Natural killer cell (primary cell): Measurements from ENCODE around the gene PTMS. TPM values are rescaled to one million over a fixed set of nuclear protein-coding genes. Genes with fewer than 3 reads are reported as not detected.

ENCODE experiments used
- ATAC-seq, 3 donors: fragments of 150-1000 bp in 2 of 3; fragments of 200-7000 bp in 1 of 3; cut with Tn5 transposase; 1 replicate in 1 of 3; 2 replicates in 2 of 3; pipeline ENCODE4 v1.10.0; 2021; ENCODE audit warnings: mild to moderate bottlenecking in 2 of 3, moderate library complexity in 2 of 3
- DNase-seq, 2 donors: peaks; one replicate each; pipeline versions ENCODE4 v3.0.0 to v3.0.0-alpha.2; 2013 to 2021; ENCODE audit warnings: mixed read lengths in 1 of 2
- H3K27ac ChIP-seq: one replicate; pipeline ENCODE4 v1.5.1; 2013; ENCODE audit warnings: mild to moderate bottlenecking, low read length
- H3K27me3 ChIP-seq: one replicate; pipeline ENCODE4 v1.6.1; 2013; ENCODE audit warnings: low read length; ENCODE audit not compliant: control insufficient read depth, insufficient read depth
- H3K36me3 ChIP-seq: one replicate; pipeline ENCODE4 v1.6.1; 2013; ENCODE audit warnings: low read length; ENCODE audit not compliant: control insufficient read depth, insufficient read depth
- H3K4me1 ChIP-seq: one replicate; pipeline ENCODE4 v1.6.1; 2013; ENCODE audit warnings: low read length; ENCODE audit not compliant: control insufficient read depth, insufficient read depth
- H3K4me3 ChIP-seq: one replicate; pipeline ENCODE4 v1.5.1; 2013; ENCODE audit warnings: low read length
- H3K9me3 ChIP-seq: one replicate; pipeline ENCODE4 v1.6.1; 2013; ENCODE audit warnings: low read length; ENCODE audit not compliant: control insufficient read depth, insufficient read depth
- H3K27ac Mint-ChIP-seq, 2 donors: one replicate each; pipeline ENCODE4 v1.8.0; 2022; ENCODE audit warnings: mild to moderate bottlenecking in 2 of 2, mixed read lengths in 2 of 2, moderate library complexity in 1 of 2
- H3K27me3 Mint-ChIP-seq, 2 donors: one replicate each; pipeline ENCODE4 v1.8.0; 2022; ENCODE audit warnings: low read depth in 2 of 2, mixed read lengths in 2 of 2
- H3K36me3 Mint-ChIP-seq: one replicate; pipeline ENCODE4 v1.8.0; 2022; ENCODE audit warnings: mixed read lengths
- H3K4me1 Mint-ChIP-seq, 2 donors: one replicate each; pipeline ENCODE4 v1.8.0; 2022; ENCODE audit warnings: mixed read lengths in 2 of 2
- H3K4me3 Mint-ChIP-seq: one replicate; pipeline ENCODE4 v1.8.0; 2022; ENCODE audit warnings: mild to moderate bottlenecking, moderate library complexity, mixed read lengths
- H3K9me3 Mint-ChIP-seq, 2 donors: one replicate each; pipeline ENCODE4 v1.8.0; 2022; ENCODE audit warnings: mixed read lengths in 2 of 2
- WGBS: methylation state at CpG from one replicate; pipeline ENCODE4 v1.1.7; 2013; ENCODE audit warnings: missing lambda C conversion rate; ENCODE audit not compliant: insufficient coverage; 5-methylcytosine and 5-hydroxymethylcytosine counted together
- intact Hi-C: fragments of 100-400 bp; cut with micrococcal nuclease; formaldehyde crosslinking; loops from one replicate; pipeline ENCODE4 v1.14.2; 2022
- total RNA-seq, 4 donors: library from RNA; stranded (reverse); fragments of 120-200 nt in 1 of 4; gene quantifications; one replicate each; pipeline versions ENCODE4 v1.2.3 to v1.2.4, GENCODE V29; 2013 to 2022
- TF ChIP-seq, protein P1 (sequence below): fragments of 200-600 bp; IDR thresholded peaks from one replicate; pipeline ENCODE4 v1.8.0; 2022; ENCODE audit warnings: antibody characterized with exemption

PTMS gene
- total RNA-seq, 3 donors from 2014 or later (not counting 1 experiment from before 2014, with no cell fraction given), result 2.3 to 33.2 (median 2.8) TPM

DNA sequence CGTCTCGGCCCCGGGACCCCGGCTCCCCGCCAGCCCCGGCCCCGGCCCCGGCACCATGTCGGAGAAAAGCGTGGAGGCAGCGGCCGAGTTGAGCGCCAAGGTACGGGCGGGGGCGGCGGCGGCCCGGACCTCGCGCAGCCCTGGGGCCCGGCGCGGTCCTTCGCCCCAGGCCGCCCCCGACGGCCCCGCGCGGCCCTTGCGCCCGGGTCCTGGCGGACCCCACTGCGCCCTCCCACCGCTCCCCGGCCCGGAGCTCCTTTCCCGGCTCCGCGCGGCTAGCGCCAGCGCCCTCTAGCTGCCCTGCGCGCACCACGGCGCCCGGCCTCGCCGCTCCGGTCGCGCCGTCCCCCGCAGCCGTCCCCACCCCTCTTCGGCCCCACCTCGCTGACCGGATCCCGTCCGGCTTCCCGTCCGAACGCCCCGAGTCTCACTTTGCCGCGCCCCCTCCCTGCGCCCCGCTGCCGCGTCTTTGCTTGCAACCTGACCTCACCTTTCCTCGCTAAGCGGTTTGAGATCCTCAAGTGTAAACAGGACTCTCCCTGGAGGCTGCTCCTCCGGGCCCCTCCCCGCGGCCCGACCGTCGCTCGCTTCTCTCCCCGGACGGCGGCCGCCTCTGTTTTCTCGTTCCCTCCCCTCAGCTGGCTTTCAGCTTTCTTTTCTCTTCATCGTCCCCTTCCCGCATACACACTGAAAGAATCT, 637 bp downstream of the PTMS start:
- intact Hi-C loops, result no loop called here
- peaks cover 48 to 59% of the 10 kb centered on the region in 2 donors for H3K27me3 Mint-ChIP-seq
- H3K4me3 Mint-ChIP-seq, result peak overlapping the region; percentile 93
- H3K27ac Mint-ChIP-seq, result peak overlapping the region in 1 of 2 donors; percentile 67
- Histone ChIP-seq H3K4me3 (peak overlapping the region; percentile 46), H3K9me3 (no peaks in the 10 kb centered on the region), H3K4me1 (peaks cover 36% of the 10 kb centered on the region), H3K36me3 (no peaks in the 10 kb centered on the region), H3K27me3 (peaks cover 10% of the 10 kb centered on the region), H3K27ac (no peak overlapping the region)
- ATAC-seq (peak; percentile 74 to 84 (median 76)), DNase-seq (peak; percentile 52 to 78)
- peaks cover 27 to 30% of the 10 kb centered on the region in 2 donors for H3K4me1 Mint-ChIP-seq
- no peaks in the 10 kb centered on the region for H3K36me3 Mint-ChIP-seq
- WGBS, result under 1% methylated on average over 88 of the region's 88 CpGs
- TF ChIP-seq, protein P1, sequence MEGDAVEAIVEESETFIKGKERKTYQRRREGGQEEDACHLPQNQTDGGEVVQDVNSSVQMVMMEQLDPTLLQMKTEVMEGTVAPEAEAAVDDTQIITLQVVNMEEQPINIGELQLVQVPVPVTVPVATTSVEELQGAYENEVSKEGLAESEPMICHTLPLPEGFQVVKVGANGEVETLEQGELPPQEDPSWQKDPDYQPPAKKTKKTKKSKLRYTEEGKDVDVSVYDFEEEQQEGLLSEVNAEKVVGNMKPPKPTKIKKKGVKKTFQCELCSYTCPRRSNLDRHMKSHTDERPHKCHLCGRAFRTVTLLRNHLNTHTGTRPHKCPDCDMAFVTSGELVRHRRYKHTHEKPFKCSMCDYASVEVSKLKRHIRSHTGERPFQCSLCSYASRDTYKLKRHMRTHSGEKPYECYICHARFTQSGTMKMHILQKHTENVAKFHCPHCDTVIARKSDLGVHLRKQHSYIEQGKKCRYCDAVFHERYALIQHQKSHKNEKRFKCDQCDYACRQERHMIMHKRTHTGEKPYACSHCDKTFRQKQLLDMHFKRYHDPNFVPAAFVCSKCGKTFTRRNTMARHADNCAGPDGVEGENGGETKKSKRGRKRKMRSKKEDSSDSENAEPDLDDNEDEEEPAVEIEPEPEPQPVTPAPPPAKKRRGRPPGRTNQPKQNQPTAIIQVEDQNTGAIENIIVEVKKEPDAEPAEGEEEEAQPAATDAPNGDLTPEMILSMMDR, result peak; percentile 51
- H3K9me3 Mint-ChIP-seq, result no peaks in the 10 kb centered on the region

- Histone ChIP-seq H3K4me3 (peak overlapping the region; percentile 46), H3K27me3 (peaks cover 10% of the 10 kb centered on the region), H3K27ac (no peak overlapping the region), H3K36me3 (no peaks in the 10 kb centered on the region), H3K9me3 (no peaks in the 10 kb centered on the region), H3K4me1 (peaks cover 44% of the 10 kb centered on the region)
- no peak for ATAC-seq
- Mint-ChIP-seq H3K9me3 (no peaks in the 10 kb centered on the region), H3K27ac (peak overlapping the region in 1 of 2 donors; percentile 67), H3K36me3 (no peaks in the 10 kb centered on the region), H3K4me1 (peaks cover 32 to 34% of the 10 kb centered on the region in 2 donors), H3K27me3 (peaks cover 53 to 59% of the 10 kb centered on the region in 2 donors), H3K4me3 (peak overlapping the region; percentile 93)
- 45% methylated on average over 41 of the region's 44 CpGs for WGBS
- peak in 1 of 2 donors; percentile 30 for DNase-seq
- intact Hi-C loops, result no loop called here
- TF ChIP-seq, protein P1, result no peak
Measured at GRCh38 chr12:6767353-6768319, 1.5 kb downstream of the PTMS start.

DNA sequence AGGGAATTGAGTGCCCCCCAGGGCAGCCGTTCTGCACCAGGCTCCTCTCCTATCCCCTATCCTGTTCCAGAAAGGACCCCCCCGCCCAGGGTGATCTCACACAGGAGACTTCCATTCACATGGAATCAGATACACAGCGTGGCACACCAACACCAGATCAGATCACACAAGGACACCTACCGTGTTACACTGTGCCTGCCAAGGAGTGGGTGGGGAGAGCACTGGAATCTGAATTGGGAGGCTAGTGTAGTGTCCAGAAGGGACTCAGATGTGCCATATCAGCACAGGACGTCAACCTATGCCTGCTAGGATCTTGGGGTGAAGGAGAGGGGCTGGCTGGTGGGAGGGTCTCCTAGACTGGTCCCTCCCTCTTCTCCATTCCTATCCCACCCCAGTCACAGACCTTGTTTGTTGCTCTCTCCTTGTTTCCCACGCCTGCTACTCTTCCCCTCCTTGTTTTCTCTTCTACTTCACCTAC, 2.3 kb downstream of the PTMS start:
- Histone ChIP-seq H3K27ac (no peak overlapping the region), H3K27me3 (peaks cover 13% of the 10 kb centered on the region), H3K4me1 (peaks cover 50% of the 10 kb centered on the region), H3K9me3 (no peaks in the 10 kb centered on the region), H3K36me3 (no peaks in the 10 kb centered on the region), H3K4me3 (no peak overlapping the region)
- Mint-ChIP-seq H3K9me3 (no peaks in the 10 kb centered on the region), H3K27ac (no peak overlapping the region), H3K27me3 (peaks cover 58 to 65% of the 10 kb centered on the region in 2 donors), H3K4me1 (peaks cover 34 to 36% of the 10 kb centered on the region in 2 donors), H3K4me3 (peak overlapping the region; percentile 2), H3K36me3 (no peaks in the 10 kb centered on the region)
- TF ChIP-seq, protein P1, result no peak
- WGBS, result 96% methylated on average over 4 of the region's 6 CpGs
- intact Hi-C loops, result no loop called here
- ATAC-seq (no peak), DNase-seq (no peak)
